Stimulated activated CD8-positive, alpha-beta memory T cell treated with anti-CD3 and anti-CD28 coated beads, Interleukin-2, amount 100 ng/mL, for 1 hour (primary cell): ENCODE data around the gene REPS2.

Experiments used
- DNase-seq, 2 donors: peaks; one replicate each; pipeline ENCODE4 v3.0.0-alpha.2; 2020; ENCODE audit warnings: low read depth in 2 of 2

REPS2 gene

GRCh38 chrX:17035111-17035510 is 88.7 kb downstream of the REPS2 start:
- DNase-seq: no peak

GRCh38 chrX:17036171-17036961 is 89.9 kb downstream of the REPS2 start:
- DNase-seq: no peak

GRCh38 chrX:17038277-17038676 is 91.8 kb downstream of the REPS2 start:
- DNase-seq: no peak

GRCh38 chrX:17038681-17039161 is 92.3 kb downstream of the REPS2 start:
- DNase-seq: no peak

- no peak for DNase-seq
Observed at GRCh38 chrX:17039826-17040225, 93.4 kb downstream of the REPS2 start.

GRCh38 chrX:17040711-17041110 is 94.3 kb downstream of the REPS2 start:
- no peak for DNase-seq

- no peak for DNase-seq
Observed at GRCh38 chrX:17042037-17042436, 95.6 kb downstream of the REPS2 start.

- peak in 1 of 2 donors; percentile 2 for DNase-seq
Observed at GRCh38 chrX:17046478-17047097, 100.1 kb downstream of the REPS2 start.

- DNase-seq: no peak
Observed at GRCh38 chrX:17047224-17047623, 100.8 kb downstream of the REPS2 start.

GRCh38 chrX:17052210-17052609 is 105.8 kb downstream of the REPS2 start:
- no peak for DNase-seq

GRCh38 chrX:17052793-17053192 is 106.3 kb downstream of the REPS2 start:
- no peak for DNase-seq

- DNase-seq: no peak
Observed at GRCh38 chrX:17053502-17053901, 107.0 kb downstream of the REPS2 start.

GRCh38 chrX:17056868-17057608 is 110.6 kb downstream of the REPS2 start:
- DNase-seq: no peak

- DNase-seq: no peak
Observed at GRCh38 chrX:17062065-17062464, 115.6 kb downstream of the REPS2 start.

- DNase-seq: no peak
Observed at GRCh38 chrX:17065100-17065499, 118.6 kb downstream of the REPS2 start.

GRCh38 chrX:17067534-17067933 is 121.1 kb downstream of the REPS2 start:
- DNase-seq: no peak

- no peak for DNase-seq
Observed at GRCh38 chrX:17072301-17072700, 125.8 kb downstream of the REPS2 start.

GRCh38 chrX:17072721-17073230 is 126.3 kb downstream of the REPS2 start:
- DNase-seq: no peak

GRCh38 chrX:17075004-17075403 is 128.5 kb downstream of the REPS2 start:
- DNase-seq: no peak

GRCh38 chrX:17077361-17077760 is 130.9 kb downstream of the REPS2 start:
- DNase-seq: no peak

GRCh38 chrX:17078031-17078720 is 131.7 kb downstream of the REPS2 start:
- DNase-seq: no peak

- DNase-seq: no peak
Observed at GRCh38 chrX:17081511-17081910, 135.1 kb downstream of the REPS2 start.
